Liver (tissue), 3 donors: ENCODE data around the gene ZDHHC5.

Experiments
- CTCF ChIP-seq: fragments of 150-350 bp; IDR thresholded peaks from 2 replicates; pipeline ENCODE4 v1.5.1; 2017; ENCODE audit warnings: improper control_type of control experiment, low read depth, low read length; ENCODE audit not compliant: missing input control
- EGR1 ChIP-seq, 2 donors: IDR thresholded peaks; 2 replicates each; pipeline ENCODE4 v1.6.1; 2016 to 2018; ENCODE audit warnings: antibody characterized with exemption in 2 of 2, low read depth in 2 of 2
- GABPA ChIP-seq, 2 donors: IDR thresholded peaks in 1 of 2; conservative IDR thresholded peaks in 1 of 2; 2 replicates each; pipeline ENCODE4 v1.6.1; 2016; ENCODE audit warnings: antibody characterized with exemption in 2 of 2, mild to moderate bottlenecking in 1 of 2, moderate library complexity in 1 of 2
- JUND ChIP-seq, 2 donors: IDR thresholded peaks; 2 replicates each; pipeline ENCODE4 v1.6.1; 2016; ENCODE audit warnings: antibody characterized with exemption in 2 of 2
- MAX ChIP-seq: IDR thresholded peaks from 2 replicates; pipeline ENCODE4 v1.6.1; 2016; ENCODE audit warnings: antibody characterized with exemption
- RAD21 ChIP-seq, 2 donors: IDR thresholded peaks; 2 replicates each; pipeline ENCODE4 v1.6.1; 2016; ENCODE audit warnings: antibody characterized with exemption in 2 of 2, mild to moderate bottlenecking in 2 of 2
- YY1 ChIP-seq: IDR thresholded peaks from 2 replicates; pipeline ENCODE4 v1.6.1; 2016; ENCODE audit warnings: antibody characterized with exemption, mild to moderate bottlenecking
- ZBTB33 ChIP-seq: IDR thresholded peaks from 2 replicates; pipeline ENCODE4 v1.6.1; 2016; ENCODE audit warnings: antibody characterized with exemption
- TF ChIP-seq, protein P1 (sequence below): IDR thresholded peaks from 2 replicates; pipeline ENCODE4 v1.6.1; 2016; ENCODE audit warnings: antibody characterized with exemption
- donor health status: healthy.
- donor health status: healthy.

- no peak for TF ChIP-seq GABPA (IDR thresholded peaks at IDR 0.05 in 1 of 2, conservative IDR thresholded peaks at IDR 0.05 in 1 of 2)
- no peak for TF ChIP-seq CTCF
- no peak for TF ChIP-seq MAX
- no peak for TF ChIP-seq YY1
- no peak for TF ChIP-seq JUND (IDR thresholded peaks at IDR 0.05)
- no peak for TF ChIP-seq ZBTB33
- no peak for TF ChIP-seq RAD21 (IDR thresholded peaks at IDR 0.05)
- TF ChIP-seq EGR1 (IDR thresholded peaks at IDR 0.05; ENCODE audit: low read depth in 2 of 2) = no peak
- TF ChIP-seq, protein P1, sequence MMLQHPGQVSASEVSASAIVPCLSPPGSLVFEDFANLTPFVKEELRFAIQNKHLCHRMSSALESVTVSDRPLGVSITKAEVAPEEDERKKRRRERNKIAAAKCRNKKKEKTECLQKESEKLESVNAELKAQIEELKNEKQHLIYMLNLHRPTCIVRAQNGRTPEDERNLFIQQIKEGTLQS = no peak
Measured at GRCh38 chr11:57659669-57660068, 8.2 kb upstream of the ZDHHC5 start.
